Fibroblast of lung (primary cell): ENCODE measurements around the gene CMTR1.

Experiments
- CTCF ChIP-seq, 2 donors: IDR thresholded peaks in 1 of 2; conservative IDR thresholded peaks in 1 of 2; 1 replicate in 1 of 2; 2 replicates in 1 of 2; pipeline ENCODE4 v1.5.1; 2011 to 2012; ENCODE audit warnings: low read length in 2 of 2, control low read depth in 1 of 2, inconsistent platforms in 1 of 2, low read depth in 1 of 2, mild to moderate bottlenecking in 1 of 2
- EZH2 ChIP-seq: IDR thresholded peaks from 2 replicates; pipeline ENCODE4 v1.5.1; 2012; ENCODE audit warnings: low read length, control low read depth, mild to moderate bottlenecking; ENCODE audit errors: missing control alignments

DNA sequence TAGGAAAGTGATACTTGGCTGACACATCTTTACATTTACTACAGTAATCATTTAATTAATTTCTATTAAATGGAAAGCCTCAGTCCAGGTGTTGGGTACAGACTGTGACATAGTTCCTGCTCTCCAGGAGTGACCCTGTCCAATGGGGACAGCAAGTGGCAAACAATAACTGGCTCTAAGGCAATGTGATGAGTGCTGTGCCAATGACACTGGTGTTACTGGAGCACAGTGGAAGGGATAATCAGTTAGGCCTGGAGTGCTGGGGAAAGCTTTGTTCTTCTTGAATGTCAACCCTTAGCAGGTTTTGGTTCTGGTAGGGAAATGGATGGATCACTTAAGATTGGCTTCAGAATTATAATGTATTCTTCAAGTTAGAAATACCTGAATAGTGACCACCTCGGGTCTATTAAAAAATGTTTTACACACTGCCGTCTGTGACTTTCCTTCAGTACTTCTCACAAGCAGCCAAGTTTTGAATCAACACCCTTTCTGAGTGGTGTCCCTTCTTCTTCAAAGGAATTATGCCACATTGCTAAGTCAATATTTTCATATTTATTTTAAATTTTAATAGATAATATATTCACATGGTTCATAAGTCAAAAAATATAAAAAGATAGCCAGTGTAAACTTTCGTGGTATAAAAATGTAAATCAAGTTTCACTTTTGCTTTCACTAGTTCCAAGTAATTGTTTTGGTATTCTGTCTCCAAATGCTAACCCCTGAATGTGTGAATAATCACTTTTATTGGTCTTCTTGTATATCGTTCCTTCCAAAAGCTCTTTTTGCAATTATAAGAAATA lies 9.6 kb downstream of the CMTR1 start:
- TF ChIP-seq CTCF (conservative IDR thresholded peaks at IDR 0.05 in 1 of 2, IDR thresholded peaks at IDR 0.05 in 1 of 2; ENCODE audit: low read depth in 1 of 2, low read length in 2 of 2) (no peak), EZH2 (no peak)
